GM12865 (cell line): Measurements from ENCODE around the gene RNF44.

Source experiments
- DNase-seq: peaks from one replicate; pipeline ENCODE4 v3.0.0; 2010; ENCODE audit warnings: low read depth
- H3K4me3 ChIP-seq: 2 replicates; pipeline ENCODE4 v1.5.1; 2011; ENCODE audit warnings: mild to moderate bottlenecking, low read depth, low read length, control low read depth
- TF ChIP-seq, protein P1 (sequence below): IDR thresholded peaks from 2 replicates; pipeline ENCODE4 v1.5.1; 2011; ENCODE audit warnings: low read length, control low read depth, low read depth, inconsistent platforms; ENCODE audit not compliant: insufficient read depth; ENCODE audit errors: missing control alignments

The RNF44 gene

GRCh38 chr5:176531902-176532493 lies 5.2 kb downstream of the RNF44 start:
- TF ChIP-seq, protein P1, sequence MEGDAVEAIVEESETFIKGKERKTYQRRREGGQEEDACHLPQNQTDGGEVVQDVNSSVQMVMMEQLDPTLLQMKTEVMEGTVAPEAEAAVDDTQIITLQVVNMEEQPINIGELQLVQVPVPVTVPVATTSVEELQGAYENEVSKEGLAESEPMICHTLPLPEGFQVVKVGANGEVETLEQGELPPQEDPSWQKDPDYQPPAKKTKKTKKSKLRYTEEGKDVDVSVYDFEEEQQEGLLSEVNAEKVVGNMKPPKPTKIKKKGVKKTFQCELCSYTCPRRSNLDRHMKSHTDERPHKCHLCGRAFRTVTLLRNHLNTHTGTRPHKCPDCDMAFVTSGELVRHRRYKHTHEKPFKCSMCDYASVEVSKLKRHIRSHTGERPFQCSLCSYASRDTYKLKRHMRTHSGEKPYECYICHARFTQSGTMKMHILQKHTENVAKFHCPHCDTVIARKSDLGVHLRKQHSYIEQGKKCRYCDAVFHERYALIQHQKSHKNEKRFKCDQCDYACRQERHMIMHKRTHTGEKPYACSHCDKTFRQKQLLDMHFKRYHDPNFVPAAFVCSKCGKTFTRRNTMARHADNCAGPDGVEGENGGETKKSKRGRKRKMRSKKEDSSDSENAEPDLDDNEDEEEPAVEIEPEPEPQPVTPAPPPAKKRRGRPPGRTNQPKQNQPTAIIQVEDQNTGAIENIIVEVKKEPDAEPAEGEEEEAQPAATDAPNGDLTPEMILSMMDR, result no peak
- DNase-seq, result no peak
- no peak overlapping the region for H3K4me3 ChIP-seq

DNA sequence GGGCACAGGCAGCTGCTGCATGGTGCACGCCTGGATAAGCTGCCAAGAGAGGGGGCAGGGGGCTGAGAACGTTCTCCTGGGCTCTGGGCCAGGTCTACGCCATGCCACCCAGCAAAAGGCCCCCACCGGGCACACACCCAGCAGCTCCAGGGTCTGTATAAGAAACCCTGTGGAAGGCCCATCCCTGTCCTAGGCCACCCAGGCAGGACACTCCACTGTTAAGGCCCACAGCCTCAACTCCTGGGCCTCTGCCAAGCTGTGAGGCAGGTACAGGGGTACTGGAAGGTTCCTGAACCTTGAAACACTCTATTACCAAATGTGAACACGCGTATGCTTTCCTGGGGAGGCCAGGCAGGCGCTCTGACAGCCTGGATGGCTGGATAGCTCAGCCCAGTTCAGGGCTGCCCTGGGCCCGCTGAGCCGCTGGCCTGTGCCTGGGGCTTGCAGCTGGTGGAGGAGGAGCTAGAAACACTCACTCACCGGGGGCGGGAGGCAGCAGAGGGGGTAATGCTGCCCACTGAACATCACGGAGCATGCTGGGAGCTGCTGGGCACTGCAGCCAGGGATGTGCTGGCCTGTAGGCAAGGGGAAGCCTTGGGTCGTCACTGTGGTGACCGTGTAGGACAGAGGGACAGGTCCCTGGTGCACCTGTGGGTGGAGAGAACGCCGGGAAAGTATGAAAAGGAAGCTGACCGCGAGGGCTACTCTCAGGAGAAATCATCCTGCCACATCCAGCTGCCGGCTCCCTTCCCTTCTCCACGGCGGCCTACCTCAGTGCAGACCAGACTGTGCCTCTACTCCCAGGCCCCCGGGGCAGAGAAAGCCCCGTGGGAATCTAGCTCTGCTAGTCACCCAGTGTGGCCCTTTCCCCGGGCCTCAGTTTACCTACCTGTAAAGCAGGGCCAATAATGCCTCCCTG lies 6.0 kb downstream of the RNF44 start:
- TF ChIP-seq, protein P1, result no peak
- H3K4me3 ChIP-seq, result no peak overlapping the region
- DNase-seq, result no peak

DNA sequence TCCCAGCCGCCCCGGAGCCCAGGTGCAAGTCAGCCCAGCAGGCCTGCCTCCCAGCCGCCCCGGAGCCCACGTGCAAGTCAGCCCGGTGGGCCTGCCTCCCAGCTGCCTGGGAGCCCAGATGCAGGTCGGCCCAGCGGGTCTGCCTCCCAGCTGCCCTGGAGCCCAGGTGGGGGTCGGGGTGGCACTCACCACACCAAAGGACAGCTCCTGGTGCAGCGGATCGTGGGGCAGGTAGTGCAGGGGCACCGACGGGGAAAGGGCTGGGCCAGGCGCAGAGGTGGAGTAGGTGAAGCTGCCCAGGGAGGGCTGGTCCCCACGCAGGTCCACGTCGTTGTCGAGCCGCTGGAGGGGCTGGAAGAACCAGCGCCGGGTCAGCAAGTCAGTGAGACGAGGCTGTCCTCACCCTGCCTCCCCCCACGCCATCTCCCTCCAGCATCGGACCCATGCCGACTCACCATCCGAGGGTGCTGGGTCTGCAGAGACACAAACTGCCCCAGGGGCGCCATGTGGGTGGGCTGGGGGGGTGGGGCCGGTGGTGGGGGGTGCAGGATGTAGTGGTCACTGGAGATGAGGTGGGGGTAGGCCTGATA lies 6.7 kb downstream of the RNF44 start:
- DNase-seq, result no peak
- no peak overlapping the region for H3K4me3 ChIP-seq
- TF ChIP-seq, protein P1, result no peak

DNA sequence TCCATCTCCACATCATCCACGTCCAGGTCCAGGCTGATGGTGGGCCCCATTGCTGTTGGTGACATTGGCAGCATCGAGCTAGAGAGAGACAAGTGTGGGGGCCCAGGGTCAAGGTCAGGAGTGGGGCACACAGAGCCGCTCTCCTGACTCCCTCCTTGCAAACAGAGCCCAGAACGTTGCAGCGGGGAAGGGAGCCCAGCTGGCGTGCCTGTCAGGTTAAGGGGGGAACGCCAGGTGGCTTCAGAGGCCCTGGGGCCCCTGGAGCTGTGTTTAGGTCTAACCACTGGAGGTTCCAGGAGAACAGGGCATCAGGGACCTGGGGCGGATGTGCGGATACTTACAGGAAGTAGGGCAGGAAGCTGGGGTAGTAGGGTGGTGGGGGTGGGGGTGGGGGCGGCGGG lies 7.5 kb downstream of the RNF44 start:
- TF ChIP-seq, protein P1, result no peak
- no peak overlapping the region for H3K4me3 ChIP-seq
- DNase-seq, result peak; percentile 42

DNA sequence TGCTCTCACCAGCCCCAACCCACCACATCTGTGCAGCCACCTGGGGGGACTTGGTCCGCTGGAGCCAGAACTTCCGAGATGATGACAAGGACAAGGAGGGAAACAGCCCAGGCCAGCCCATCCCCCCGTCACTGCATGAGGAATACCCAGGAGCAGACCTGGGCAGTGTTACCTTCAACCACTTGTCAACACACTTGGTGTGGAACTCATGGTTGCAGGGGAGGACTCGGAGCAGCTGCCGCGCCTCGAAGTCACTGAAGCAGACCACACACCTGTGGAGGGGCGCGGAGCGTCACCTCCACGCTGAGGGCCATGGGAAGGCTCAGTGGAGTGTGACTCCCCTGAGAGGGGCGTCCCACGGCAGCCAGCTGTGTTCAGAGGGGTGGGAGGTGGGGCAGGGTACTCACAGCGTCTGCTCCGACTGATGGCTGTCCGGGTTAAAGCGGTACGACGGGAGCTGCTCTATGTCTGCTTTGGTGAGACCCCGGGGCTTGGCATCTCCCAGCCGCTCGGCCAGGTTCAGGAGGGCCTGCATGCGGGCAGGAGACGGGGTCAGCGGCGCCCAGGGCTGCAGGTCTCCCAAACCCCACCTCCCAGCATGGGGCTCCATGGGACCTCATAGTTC lies 8.0 kb downstream of the RNF44 start:
- no peak for DNase-seq
- H3K4me3 ChIP-seq, result no peak overlapping the region
- TF ChIP-seq, protein P1, result no peak

DNA sequence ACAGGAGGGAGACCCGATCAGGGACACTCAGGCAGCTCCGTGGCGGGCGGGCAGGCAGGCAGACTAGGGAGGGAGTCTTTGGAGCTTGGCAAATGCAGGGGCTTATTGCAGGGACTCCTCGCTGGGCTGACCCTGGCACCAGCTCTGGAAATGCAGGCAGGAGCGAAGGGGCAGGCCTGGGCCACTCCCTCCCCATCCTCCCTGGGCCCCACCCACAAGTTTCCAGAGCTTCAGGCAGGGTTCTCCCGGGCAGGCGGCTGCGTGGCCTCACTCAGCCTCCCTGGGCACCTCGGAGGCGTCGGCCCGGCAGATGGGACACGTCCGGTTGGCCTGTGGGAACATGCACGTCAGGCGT lies 8.5 kb downstream of the RNF44 start:
- no peak overlapping the region for H3K4me3 ChIP-seq
- TF ChIP-seq, protein P1, result no peak
- DNase-seq, result no peak
